Liver (tissue), 9 donors: ENCODE data around the gene BRSK2. TPM values are rescaled to one million over a fixed set of nuclear protein-coding genes. Genes with fewer than 3 reads are reported as not detected.

Experiments
- DNase-seq: peaks from one replicate; pipeline ENCODE4 v3.0.0-alpha.2; 2017; ENCODE audit warnings: low spot score
- H3K27ac ChIP-seq, 2 donors: one replicate each; pipeline ENCODE4 v1.7.0; 2013; ENCODE audit warnings: inconsistent platforms in 2 of 2, low read length in 2 of 2, control low read depth in 1 of 2, low read depth in 1 of 2, mild to moderate bottlenecking in 1 of 2
- H3K27me3 ChIP-seq, 4 donors: one replicate each; pipeline versions ENCODE4 v1.6.1 to v1.7.0; 2013; ENCODE audit warnings: low read length in 3 of 4, inconsistent platforms in 1 of 4, mild to moderate bottlenecking in 1 of 4, moderate library complexity in 1 of 4; ENCODE audit not compliant: control insufficient read depth in 4 of 4, insufficient read depth in 4 of 4
- H3K36me3 ChIP-seq, 4 donors: one replicate each; pipeline versions ENCODE4 v1.6.1 to v1.7.0; 2013; ENCODE audit warnings: low read length in 3 of 4, mild to moderate bottlenecking in 3 of 4, low read depth in 1 of 4, moderate library complexity in 1 of 4; ENCODE audit not compliant: control insufficient read depth in 4 of 4, insufficient read depth in 3 of 4
- H3K4me1 ChIP-seq, 4 donors: one replicate each; pipeline versions ENCODE4 v1.6.1 to v1.7.0; 2013; ENCODE audit warnings: low read length in 3 of 4, mild to moderate bottlenecking in 3 of 4, moderate library complexity in 1 of 4; ENCODE audit not compliant: control insufficient read depth in 4 of 4, insufficient read depth in 4 of 4
- H3K4me3 ChIP-seq, 3 donors: one replicate each; pipeline versions ENCODE4 v1.6.1 to v1.7.0; 2013; ENCODE audit warnings: low read length in 3 of 3, control low read depth in 1 of 3, low read depth in 1 of 3, mild to moderate bottlenecking in 1 of 3
- H3K9ac ChIP-seq, 2 donors: one replicate each; pipeline ENCODE4 v1.7.0; 2013; ENCODE audit warnings: low read length in 2 of 2, mild to moderate bottlenecking in 2 of 2, moderate library complexity in 2 of 2, control low read depth in 1 of 2, low read depth in 1 of 2
- H3K9me3 ChIP-seq, 4 donors: one replicate each; pipeline versions ENCODE4 v1.6.1 to v1.7.0; 2013; ENCODE audit warnings: low read length in 3 of 4; ENCODE audit not compliant: control insufficient read depth in 4 of 4
- EGR1 ChIP-seq, 2 donors: IDR thresholded peaks; 2 replicates each; pipeline ENCODE4 v1.6.1; 2016 to 2018; ENCODE audit warnings: antibody characterized with exemption in 2 of 2, low read depth in 2 of 2
- FOXA1 ChIP-seq: IDR thresholded peaks from 2 replicates; pipeline ENCODE4 v1.6.1; 2016; ENCODE audit warnings: antibody characterized with exemption
- FOXA2 ChIP-seq: IDR thresholded peaks from 2 replicates; pipeline ENCODE4 v1.6.1; 2016; ENCODE audit warnings: antibody characterized with exemption
- GABPA ChIP-seq, 2 donors: IDR thresholded peaks in 1 of 2; conservative IDR thresholded peaks in 1 of 2; 2 replicates each; pipeline ENCODE4 v1.6.1; 2016; ENCODE audit warnings: antibody characterized with exemption in 2 of 2, mild to moderate bottlenecking in 1 of 2, moderate library complexity in 1 of 2
- HNF4A ChIP-seq, 2 donors: conservative IDR thresholded peaks; 2 replicates each; pipeline ENCODE4 v1.6.1; 2016; ENCODE audit warnings: antibody characterized with exemption in 2 of 2, mild to moderate bottlenecking in 2 of 2
- JUND ChIP-seq, 2 donors: IDR thresholded peaks; 2 replicates each; pipeline ENCODE4 v1.6.1; 2016; ENCODE audit warnings: antibody characterized with exemption in 2 of 2
- NR2F2 ChIP-seq: IDR thresholded peaks from 2 replicates; pipeline ENCODE4 v1.6.1; 2016; ENCODE audit warnings: antibody characterized with exemption
- RAD21 ChIP-seq, 2 donors: IDR thresholded peaks; 2 replicates each; pipeline ENCODE4 v1.6.1; 2016; ENCODE audit warnings: antibody characterized with exemption in 2 of 2, mild to moderate bottlenecking in 2 of 2
- RXRA ChIP-seq, 2 donors: IDR thresholded peaks; 2 replicates each; pipeline ENCODE4 v1.6.1; 2017 to 2018; ENCODE audit warnings: antibody characterized with exemption in 2 of 2, mild to moderate bottlenecking in 1 of 2
- SP1 ChIP-seq: IDR thresholded peaks from 2 replicates; pipeline ENCODE4 v1.6.1; 2018; ENCODE audit warnings: antibody characterized with exemption, mild to moderate bottlenecking
- TAF1 ChIP-seq: conservative IDR thresholded peaks from 2 replicates; pipeline ENCODE4 v1.6.1; 2016; ENCODE audit warnings: antibody characterized with exemption, mild to moderate bottlenecking
- YY1 ChIP-seq: IDR thresholded peaks from 2 replicates; pipeline ENCODE4 v1.6.1; 2016; ENCODE audit warnings: antibody characterized with exemption, mild to moderate bottlenecking
- WGBS: extraction: QIAGEN DNeasy Blood & Tissue Kit; methylation state at CpG from one replicate; pipeline ENCODE4 v1.1.7; 2013; 5-methylcytosine and 5-hydroxymethylcytosine counted together
- polyA plus RNA-seq, 2 donors: library from polyadenylated mRNA; stranded (reverse) in 1 of 2; unstranded in 1 of 2; fragments of 200-250 nt in 1 of 2; fragments of >200 nt in 1 of 2; fragmentation: Nextera tagmentation in 1 of 2; extraction: Ambion mirVana in 1 of 2; gene quantifications; one replicate each; pipeline versions ENCODE4 v1.2.1 to v1.2.3, GENCODE V29; 2013 to 2015
- total RNA-seq, 2 donors: library from RNA; depleted of rRNA; stranded (reverse); fragments of >200 nt; gene quantifications; one replicate each; pipeline ENCODE4 v1.2.3, GENCODE V29; 2014
- TF ChIP-seq, protein P1 (sequence below): IDR thresholded peaks from 2 replicates; pipeline ENCODE4 v1.6.1; 2016; ENCODE audit warnings: antibody characterized with exemption
- TF ChIP-seq, protein P2 (sequence below): IDR thresholded peaks from 2 replicates; pipeline ENCODE4 v1.6.1; 2016; ENCODE audit warnings: antibody characterized with exemption, mild to moderate bottlenecking
- TF ChIP-seq, protein P3 (sequence below): IDR thresholded peaks from 2 replicates; pipeline ENCODE4 v1.6.1; 2016; ENCODE audit warnings: antibody characterized with exemption
- TF ChIP-seq, protein P4 (sequence below): IDR thresholded peaks from 2 replicates; pipeline ENCODE4 v1.6.1; 2016; ENCODE audit warnings: antibody characterized with exemption
- TF ChIP-seq, protein P5 (sequence below): fragments of 150-350 bp; IDR thresholded peaks from 2 replicates; pipeline ENCODE4 v1.5.1; 2017; ENCODE audit warnings: improper control_type of control experiment, low read depth, low read length; ENCODE audit not compliant: missing input control
- donor health status: healthy.
- donor health status: healthy.
- donor health status: healthy.
- donor health status: healthy.
- donor health status: healthy.

Gene BRSK2
- total and polyA plus RNA-seq, 4 donors: 0.05 to 0.17 TPM; not detected in 2

DNA sequence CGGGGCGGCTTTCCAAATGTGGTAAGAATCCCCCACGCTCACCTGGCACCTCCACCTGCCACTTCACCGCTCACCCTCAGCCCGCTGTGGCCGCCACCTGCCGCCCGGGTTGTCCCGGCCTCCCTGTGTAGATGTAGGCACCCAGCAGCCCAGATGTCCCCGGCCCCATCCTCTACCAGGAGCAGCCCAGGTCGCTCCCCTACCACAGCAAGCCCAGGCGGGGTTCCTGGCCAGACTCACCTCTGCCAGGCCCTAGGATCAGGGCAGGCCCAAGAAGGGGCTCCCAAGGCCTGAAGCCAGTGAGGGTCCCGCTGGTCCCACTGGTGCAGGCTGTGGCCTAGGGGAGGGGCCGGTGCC lies 69.5 kb downstream of the BRSK2 start:
- H3K4me1 ChIP-seq: peaks cover 0 to 3% (median 0%) of the 10 kb centered on the region in 4 donors
- TF ChIP-seq, protein P1, sequence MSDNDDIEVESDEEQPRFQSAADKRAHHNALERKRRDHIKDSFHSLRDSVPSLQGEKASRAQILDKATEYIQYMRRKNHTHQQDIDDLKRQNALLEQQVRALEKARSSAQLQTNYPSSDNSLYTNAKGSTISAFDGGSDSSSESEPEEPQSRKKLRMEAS: no peak
- TF ChIP-seq, protein P2, sequence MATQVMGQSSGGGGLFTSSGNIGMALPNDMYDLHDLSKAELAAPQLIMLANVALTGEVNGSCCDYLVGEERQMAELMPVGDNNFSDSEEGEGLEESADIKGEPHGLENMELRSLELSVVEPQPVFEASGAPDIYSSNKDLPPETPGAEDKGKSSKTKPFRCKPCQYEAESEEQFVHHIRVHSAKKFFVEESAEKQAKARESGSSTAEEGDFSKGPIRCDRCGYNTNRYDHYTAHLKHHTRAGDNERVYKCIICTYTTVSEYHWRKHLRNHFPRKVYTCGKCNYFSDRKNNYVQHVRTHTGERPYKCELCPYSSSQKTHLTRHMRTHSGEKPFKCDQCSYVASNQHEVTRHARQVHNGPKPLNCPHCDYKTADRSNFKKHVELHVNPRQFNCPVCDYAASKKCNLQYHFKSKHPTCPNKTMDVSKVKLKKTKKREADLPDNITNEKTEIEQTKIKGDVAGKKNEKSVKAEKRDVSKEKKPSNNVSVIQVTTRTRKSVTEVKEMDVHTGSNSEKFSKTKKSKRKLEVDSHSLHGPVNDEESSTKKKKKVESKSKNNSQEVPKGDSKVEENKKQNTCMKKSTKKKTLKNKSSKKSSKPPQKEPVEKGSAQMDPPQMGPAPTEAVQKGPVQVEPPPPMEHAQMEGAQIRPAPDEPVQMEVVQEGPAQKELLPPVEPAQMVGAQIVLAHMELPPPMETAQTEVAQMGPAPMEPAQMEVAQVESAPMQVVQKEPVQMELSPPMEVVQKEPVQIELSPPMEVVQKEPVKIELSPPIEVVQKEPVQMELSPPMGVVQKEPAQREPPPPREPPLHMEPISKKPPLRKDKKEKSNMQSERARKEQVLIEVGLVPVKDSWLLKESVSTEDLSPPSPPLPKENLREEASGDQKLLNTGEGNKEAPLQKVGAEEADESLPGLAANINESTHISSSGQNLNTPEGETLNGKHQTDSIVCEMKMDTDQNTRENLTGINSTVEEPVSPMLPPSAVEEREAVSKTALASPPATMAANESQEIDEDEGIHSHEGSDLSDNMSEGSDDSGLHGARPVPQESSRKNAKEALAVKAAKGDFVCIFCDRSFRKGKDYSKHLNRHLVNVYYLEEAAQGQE: no peak
- TF ChIP-seq SP1: no peak
- no peak for TF ChIP-seq FOXA2
- TF ChIP-seq, protein P3, sequence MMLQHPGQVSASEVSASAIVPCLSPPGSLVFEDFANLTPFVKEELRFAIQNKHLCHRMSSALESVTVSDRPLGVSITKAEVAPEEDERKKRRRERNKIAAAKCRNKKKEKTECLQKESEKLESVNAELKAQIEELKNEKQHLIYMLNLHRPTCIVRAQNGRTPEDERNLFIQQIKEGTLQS: no peak
- TF ChIP-seq JUND (IDR thresholded peaks at IDR 0.05): no peak
- no peak for TF ChIP-seq RXRA (IDR thresholded peaks at IDR 0.05)
- TF ChIP-seq FOXA1: no peak
- TF ChIP-seq, protein P4, sequence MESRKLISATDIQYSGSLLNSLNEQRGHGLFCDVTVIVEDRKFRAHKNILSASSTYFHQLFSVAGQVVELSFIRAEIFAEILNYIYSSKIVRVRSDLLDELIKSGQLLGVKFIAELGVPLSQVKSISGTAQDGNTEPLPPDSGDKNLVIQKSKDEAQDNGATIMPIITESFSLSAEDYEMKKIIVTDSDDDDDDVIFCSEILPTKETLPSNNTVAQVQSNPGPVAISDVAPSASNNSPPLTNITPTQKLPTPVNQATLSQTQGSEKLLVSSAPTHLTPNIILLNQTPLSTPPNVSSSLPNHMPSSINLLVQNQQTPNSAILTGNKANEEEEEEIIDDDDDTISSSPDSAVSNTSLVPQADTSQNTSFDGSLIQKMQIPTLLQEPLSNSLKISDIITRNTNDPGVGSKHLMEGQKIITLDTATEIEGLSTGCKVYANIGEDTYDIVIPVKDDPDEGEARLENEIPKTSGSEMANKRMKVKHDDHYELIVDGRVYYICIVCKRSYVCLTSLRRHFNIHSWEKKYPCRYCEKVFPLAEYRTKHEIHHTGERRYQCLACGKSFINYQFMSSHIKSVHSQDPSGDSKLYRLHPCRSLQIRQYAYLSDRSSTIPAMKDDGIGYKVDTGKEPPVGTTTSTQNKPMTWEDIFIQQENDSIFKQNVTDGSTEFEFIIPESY: no peak
- no peak for TF ChIP-seq YY1
- TF ChIP-seq TAF1: no peak
- no peak for TF ChIP-seq RAD21 (IDR thresholded peaks at IDR 0.05)
- TF ChIP-seq, protein P5, sequence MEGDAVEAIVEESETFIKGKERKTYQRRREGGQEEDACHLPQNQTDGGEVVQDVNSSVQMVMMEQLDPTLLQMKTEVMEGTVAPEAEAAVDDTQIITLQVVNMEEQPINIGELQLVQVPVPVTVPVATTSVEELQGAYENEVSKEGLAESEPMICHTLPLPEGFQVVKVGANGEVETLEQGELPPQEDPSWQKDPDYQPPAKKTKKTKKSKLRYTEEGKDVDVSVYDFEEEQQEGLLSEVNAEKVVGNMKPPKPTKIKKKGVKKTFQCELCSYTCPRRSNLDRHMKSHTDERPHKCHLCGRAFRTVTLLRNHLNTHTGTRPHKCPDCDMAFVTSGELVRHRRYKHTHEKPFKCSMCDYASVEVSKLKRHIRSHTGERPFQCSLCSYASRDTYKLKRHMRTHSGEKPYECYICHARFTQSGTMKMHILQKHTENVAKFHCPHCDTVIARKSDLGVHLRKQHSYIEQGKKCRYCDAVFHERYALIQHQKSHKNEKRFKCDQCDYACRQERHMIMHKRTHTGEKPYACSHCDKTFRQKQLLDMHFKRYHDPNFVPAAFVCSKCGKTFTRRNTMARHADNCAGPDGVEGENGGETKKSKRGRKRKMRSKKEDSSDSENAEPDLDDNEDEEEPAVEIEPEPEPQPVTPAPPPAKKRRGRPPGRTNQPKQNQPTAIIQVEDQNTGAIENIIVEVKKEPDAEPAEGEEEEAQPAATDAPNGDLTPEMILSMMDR: no peak
- no peak for TF ChIP-seq NR2F2
- TF ChIP-seq HNF4A (conservative IDR thresholded peaks at IDR 0.05): no peak

DNA sequence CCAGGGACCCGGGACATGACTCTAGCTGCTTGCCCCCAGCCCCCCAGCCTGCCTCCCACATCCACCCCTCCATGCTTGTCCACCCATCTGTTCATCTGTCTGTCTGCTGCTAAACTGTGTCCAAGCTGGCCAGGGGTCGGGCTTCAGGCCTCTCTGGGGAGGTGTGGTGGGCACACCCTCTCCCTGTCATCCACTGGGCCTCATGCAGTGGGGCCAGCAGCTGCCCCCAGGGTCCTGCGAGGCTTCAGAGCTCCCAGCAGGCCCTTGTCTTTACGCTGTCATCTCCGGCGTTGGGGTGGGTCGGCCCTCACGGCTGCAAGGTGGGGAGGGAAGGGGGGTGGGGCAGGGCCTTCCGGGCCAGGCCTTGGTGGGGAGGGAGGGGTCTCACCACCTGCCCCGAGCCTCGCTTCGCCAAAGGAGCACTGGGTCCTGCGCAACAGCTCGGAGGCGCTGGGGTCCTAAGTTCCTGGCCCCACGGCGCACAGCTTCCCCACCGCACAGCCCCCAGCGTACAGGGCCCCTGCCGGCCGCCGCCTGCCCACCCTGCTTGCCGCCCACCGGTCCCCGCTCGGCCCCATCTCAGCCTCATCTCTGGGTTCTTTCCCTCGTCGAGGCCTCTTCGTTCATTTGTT lies 70.1 kb downstream of the BRSK2 start:
- Histone ChIP-seq H3K4me1 (peaks cover 0 to 3% (median 0%) of the 10 kb centered on the region in 4 donors), H3K27me3 (no peaks in the 10 kb centered on the region), H3K36me3 (no peaks in the 10 kb centered on the region), H3K27ac (no peak overlapping the region), H3K9me3 (no peaks in the 10 kb centered on the region), H3K4me3 (no peak overlapping the region), H3K9ac (no peak overlapping the region)
- DNase-seq: no peak
- WGBS: 79% methylated on average over 29 of the region's 29 CpGs
- no peak for TF ChIP-seq YY1
- TF ChIP-seq GABPA (IDR thresholded peaks at IDR 0.05 in 1 of 2, conservative IDR thresholded peaks at IDR 0.05 in 1 of 2): no peak
- TF ChIP-seq FOXA1: no peak
- TF ChIP-seq, protein P5: no peak
- TF ChIP-seq, protein P4: no peak
- TF ChIP-seq EGR1 (IDR thresholded peaks at IDR 0.05; ENCODE audit: low read depth in 2 of 2): no peak
- TF ChIP-seq FOXA2: no peak
- no peak for TF ChIP-seq SP1
- no peak for TF ChIP-seq NR2F2
- TF ChIP-seq RAD21 (IDR thresholded peaks at IDR 0.05): no peak

More for the DNA sequence above, 69.5 kb downstream of the BRSK2 start:
- no peak for DNase-seq
- no peak overlapping the region for H3K27ac ChIP-seq
- H3K27me3 ChIP-seq: no peaks in the 10 kb centered on the region
- no peaks in the 10 kb centered on the region for H3K36me3 ChIP-seq
- H3K9me3 ChIP-seq: no peaks in the 10 kb centered on the region
- H3K9ac ChIP-seq: no peak overlapping the region
- 89% methylated on average over 14 of the region's 14 CpGs for WGBS
- no peak overlapping the region for H3K4me3 ChIP-seq
